HuH-7.5 (cell line): Measurements from ENCODE around the gene C6orf15.
A peak's percentile ranks its signal among the peaks of the same experiment; 100 is the strongest.

ENCODE experiments used
- DNase-seq: peaks from one replicate; pipeline ENCODE4 v3.0.0; 2011; ENCODE audit warnings: low spot score

The C6orf15 gene

DNA sequence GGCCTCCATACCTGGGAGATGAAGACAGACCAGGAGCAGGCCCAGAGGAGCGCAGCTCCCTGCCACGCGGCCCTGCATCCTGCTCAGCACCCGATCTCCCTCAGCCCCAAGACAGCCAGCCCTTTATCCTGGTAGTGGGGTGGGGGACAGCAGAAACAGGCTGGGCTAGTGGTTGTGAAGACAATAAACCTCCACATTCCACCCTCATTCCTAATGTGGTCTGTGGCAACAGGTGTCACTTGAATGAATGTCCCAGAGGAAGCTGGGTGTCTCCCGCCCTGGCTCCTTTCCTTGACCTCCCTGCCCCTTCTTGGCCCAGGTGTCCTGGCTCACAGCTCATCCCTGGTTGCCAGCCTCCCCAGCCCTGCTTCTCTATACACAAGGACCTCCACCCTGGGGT, at the start of gene C6orf15:
Gene C6orf15, minus strand, starts transcription at position 98 of the 400 bp plus-strand sequence. Its CDS starts 20 bp downstream, at position 78.
- DNase-seq, result no peak

DNA sequence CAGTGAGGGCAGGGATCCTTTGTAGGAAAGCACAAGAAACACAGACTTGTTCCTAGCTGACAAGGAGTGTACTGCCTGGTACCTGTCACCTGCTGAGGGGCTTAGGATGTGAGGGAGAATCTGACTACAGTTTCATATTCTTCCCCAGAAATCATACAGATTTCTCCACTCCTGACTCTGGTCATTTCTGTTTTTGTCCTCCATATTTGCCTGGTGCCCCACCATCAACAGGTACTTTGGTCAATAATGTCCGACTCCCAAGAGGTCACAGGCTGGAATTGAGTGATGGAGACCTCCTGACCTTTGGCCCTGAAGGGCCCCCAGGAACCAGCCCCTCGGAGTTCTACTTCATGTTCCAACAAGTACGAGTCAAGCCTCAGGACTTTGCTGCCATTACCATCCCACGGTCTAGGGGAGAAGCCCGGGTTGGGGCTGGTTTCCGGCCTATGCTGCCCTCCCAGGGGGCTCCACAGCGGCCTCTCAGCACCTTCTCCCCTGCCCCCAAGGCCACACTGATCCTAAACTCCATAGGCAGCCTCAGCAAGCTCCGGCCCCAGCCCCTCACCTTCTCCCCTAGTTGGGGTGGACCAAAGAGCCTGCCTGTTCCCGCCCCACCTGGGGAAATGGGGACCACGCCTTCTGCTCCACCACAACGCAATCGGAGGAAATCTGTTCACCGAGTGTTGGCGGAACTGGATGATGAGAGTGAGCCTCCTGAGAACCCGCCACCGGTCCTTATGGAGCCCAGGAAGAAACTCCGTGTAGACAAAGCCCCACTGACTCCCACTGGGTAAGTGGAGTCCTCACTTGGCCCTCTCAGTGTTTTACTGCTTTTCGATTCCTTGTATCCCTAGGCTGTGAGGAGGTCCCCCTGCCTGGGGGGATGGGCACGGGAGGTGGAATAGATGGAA, 49.1 kb upstream of the C6orf15 start:
- no peak for DNase-seq

DNA sequence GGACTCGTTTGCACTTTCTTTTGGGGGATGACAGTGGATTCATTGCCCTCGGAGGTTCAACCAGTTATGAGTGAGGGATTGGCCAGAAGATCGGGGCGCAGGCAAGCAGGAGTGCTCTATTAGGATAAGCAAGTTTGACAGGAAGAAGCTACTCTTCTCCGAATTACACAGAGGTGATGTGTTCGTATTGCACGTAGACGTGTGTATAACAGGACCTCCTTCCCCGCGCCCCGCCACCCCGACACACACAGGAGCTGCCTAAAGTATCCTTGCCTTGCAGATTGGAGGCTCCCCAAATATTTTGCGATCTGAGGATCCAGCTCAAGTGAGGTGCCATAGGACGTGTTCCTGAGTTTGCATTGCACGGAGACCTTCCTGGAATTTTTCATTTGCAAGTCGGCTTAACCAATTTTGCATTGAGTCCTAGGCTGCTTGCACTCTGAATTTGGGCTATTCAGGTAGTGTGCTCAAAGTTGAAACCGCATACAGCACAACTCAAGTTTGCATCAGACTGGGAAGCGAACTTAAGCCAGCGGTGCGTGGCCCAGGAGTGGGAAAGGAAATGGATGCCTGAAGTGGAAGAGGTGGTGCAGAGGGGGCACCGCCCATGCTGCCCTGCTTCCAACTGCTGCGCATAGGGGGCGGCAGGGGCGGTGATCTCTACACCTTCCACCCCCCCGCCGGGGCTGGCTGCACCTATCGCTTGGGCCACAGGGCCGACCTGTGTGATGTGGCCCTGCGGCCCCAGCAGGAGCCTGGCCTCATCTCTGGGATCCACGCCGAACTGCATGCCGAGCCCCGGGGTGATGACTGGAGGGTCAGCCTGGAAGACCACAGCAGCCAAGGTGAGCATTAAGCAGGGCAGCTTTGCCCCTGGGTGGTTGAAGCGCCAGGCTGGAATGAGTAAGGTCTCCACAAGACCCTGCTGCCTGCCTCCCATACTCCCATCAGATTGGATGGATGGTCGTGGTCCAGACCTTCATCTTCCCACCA, 46.8 kb upstream of the C6orf15 start:
- no peak for DNase-seq

- peak; percentile 94 for DNase-seq
Measured at GRCh38 chr6:31158140-31158862, 45.9 kb upstream of the C6orf15 start, which contains the start of gene TCF19. Gene TCF19, plus strand, starts transcription at chr6:31158589. Its CDS starts 881 bp downstream, at chr6:31159470.

GRCh38 chr6:31157513-31158139, 45.3 kb upstream of the C6orf15 start, which contains the start of gene CCHCR1:
Gene CCHCR1, minus strand, starts transcription at chr6:31157802. Its CDS starts 202 bp downstream, at chr6:31157600.
- DNase-seq, result no peak

GRCh38 chr6:31156641-31157040, 44.3 kb upstream of the C6orf15 start:
- no peak for DNase-seq

- no peak for DNase-seq
Measured at GRCh38 chr6:31154436-31154835, 42.1 kb upstream of the C6orf15 start.

- no peak for DNase-seq
Measured at GRCh38 chr6:31152781-31153180, 40.4 kb upstream of the C6orf15 start.

- DNase-seq, result no peak
Measured at GRCh38 chr6:31149827-31150447, 37.6 kb upstream of the C6orf15 start.

GRCh38 chr6:31145386-31145785, 33.0 kb upstream of the C6orf15 start:
- DNase-seq, result no peak

DNA sequence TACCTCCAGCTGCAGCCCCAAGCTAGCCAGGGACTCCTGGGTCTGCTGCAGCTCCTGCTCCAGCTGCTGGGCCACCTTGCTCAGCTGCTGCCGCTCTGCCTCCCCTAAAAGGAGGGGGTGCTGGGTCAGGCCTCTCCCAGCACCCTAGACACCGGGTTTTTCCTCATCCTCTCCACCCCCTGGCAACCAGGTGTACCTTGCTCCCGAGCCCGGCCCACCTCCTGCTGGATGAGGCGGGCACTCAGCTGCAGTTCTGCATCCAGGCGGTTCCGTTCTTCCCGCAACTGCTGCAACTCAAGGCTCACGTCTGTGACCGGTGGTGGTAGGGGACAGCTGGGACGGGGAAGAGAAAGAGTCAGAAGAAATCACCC, 32.6 kb upstream of the C6orf15 start:
- DNase-seq, result no peak

DNA sequence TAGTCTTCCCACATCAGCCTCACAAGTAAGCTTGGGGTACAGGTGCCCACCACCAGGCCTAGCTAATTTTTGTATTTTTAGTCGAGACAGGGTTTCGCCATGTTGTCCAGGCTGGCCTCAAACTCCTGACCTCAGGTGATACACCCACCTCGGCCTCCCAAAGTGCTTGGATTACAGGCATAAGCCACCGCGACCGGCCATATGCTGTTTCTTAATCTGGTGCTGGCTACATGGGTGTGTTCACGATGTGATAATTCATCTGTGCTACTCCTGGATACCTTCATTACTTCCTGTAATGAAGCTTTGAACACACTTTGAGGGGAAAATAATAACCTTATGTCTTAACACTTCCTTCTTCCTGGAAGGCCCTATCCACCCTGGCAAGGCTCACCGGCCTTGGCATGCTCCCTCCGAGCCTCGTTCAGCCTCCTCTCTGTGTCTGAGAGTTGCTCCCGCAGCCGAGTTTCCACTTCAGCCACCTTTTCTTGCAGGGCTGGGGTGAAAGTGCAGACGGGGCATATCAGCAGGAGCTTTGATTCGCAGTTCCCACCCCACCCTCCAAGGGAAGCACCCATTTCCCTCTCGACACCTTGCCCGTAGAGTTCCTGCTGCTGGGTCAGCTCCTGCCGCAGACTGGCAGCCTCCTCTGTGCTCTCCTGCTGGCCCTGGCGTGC, 32.1 kb upstream of the C6orf15 start:
- DNase-seq, result no peak

DNA sequence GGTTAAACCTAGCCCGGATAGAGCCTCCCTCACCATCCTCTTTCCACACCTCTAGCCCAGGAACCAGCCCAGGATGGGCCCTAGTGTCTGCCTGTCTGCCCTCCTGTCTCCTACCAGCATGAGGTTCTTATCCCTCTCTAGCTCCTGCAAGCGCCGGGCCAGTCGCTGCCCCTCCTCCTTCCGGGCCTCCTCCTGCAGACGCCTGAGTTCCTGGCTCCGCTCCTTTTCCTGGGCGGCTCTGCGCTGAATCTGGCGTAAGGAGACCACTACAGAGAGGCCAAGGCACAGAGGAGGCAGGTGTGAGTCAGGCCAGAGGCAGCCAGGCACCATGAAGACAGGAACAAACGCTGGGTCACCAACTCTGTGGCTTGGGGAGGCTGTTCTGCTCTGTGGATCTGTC, 30.8 kb upstream of the C6orf15 start:
- no peak for DNase-seq

DNA sequence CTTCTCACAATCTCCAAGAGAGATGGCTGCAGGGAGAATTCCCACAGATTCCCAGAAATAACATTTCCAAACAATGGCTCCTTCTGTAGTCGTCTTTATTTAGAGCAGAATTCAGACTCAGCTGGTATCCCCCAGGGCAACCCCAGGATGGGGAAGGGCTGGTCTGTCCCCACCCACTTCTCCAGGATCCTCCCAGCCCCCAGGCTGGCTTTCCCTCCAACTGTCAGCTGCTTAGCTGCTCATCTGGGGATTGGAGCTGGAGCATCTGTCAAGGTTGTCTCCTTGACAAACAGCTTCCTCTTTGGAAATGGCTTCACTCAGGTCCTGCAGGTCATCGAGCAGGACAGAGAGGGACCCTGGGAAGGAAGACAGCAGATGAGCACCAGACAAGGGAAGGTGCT, 30.0 kb upstream of the C6orf15 start:
- no peak for DNase-seq

DNA sequence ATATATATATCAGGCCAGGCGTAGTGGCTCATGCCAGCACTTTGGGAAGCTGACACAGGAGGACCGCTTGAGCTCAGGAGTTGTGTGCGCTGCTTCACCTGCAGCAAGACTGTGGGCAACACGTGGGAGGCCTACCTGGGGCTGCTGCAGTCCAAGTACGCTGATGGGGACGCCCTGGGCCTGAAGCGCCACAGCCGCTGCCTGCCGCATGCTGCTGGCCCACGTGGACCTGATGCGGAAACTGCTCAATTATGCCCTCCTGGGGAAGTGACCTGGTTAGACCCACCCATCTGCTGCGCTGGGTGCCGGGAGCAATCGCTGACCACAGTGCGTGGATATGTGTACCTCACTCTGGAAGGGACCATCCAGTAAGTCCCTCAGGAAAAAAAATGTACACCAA, 28.3 kb upstream of the C6orf15 start:
- no peak for DNase-seq

GRCh38 chr6:31139599-31139998, 27.2 kb upstream of the C6orf15 start:
- DNase-seq, result no peak

GRCh38 chr6:31138982-31139381, 26.6 kb upstream of the C6orf15 start, which contains the start of gene PSORS1C2:
Gene PSORS1C2, minus strand, starts transcription at chr6:31139066. Its CDS starts 40 bp downstream, at chr6:31139026.
- no peak for DNase-seq

GRCh38 chr6:31135710-31136109, 23.3 kb upstream of the C6orf15 start:
- DNase-seq, result no peak

DNA sequence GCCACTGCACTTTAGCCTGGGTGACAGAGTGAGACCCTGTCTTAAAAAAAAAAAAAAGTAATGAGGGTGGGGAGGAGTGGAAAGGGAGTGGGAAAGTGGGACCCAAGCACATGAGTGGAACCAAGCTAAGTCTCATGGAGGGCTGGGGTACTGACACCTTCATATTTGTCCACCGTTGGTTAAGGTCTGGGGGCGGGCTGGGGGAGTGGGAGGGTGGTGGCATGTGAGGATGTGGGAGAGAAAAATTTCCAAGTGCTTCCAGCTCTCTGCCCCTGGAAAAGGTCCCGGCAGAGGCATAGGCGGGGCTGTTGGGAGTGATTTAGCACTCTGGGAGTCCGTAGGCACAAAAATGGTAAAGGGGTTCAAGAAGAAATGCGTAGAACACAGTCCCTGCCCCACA, 20.4 kb upstream of the C6orf15 start:
- DNase-seq, result no peak

DNA sequence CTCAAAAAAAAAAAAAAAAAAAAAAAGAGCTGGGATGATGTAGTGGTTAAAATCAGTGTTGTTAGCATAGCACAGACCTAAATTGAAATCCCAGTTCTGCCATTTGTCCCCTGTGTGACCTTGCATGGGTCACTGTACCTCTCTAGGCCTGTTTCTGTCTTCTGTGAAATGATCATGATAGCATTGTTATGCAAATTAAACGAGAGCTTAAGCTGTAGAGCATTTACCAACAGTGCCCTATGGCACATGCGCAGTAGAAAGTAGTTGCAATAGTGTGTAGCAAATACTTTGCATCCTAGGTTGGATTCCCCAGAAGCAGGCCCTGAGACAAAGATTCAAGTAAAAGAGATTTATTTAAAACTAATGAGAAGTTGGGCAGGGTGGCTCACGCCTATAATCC, 19.2 kb upstream of the C6orf15 start:
- no peak for DNase-seq
